H1 (cell line): Measurements from ENCODE around the gene PTPRT. TPM values are rescaled to one million over a fixed set of nuclear protein-coding genes. Genes with fewer than 3 reads are reported as not detected.

Experiments
- HDAC2 ChIP-seq, 2 experiments: fragments of 300-600 bp in 1 of 2; sonication (generic) in 1 of 2; IDR thresholded peaks; 2 replicates each; pipeline ENCODE4 v1.6.1; 2011 to 2012; ENCODE audit warnings: low read depth in 2 of 2, low read length in 2 of 2, mild to moderate bottlenecking in 2 of 2, moderate library complexity in 2 of 2, borderline replicate concordance in 1 of 2, inconsistent platforms in 1 of 2
- KDM1A ChIP-seq: fragments of 200-600, 300-600 bp; sonication (generic); IDR thresholded peaks from 2 replicates; pipeline ENCODE4 v1.7.1; 2016; ENCODE audit warnings: mild to moderate bottlenecking, low read length, borderline replicate concordance
- NANOG ChIP-seq: IDR thresholded peaks from 2 replicates; pipeline ENCODE4 v1.6.1; 2011; ENCODE audit warnings: low read length, low read depth, mild to moderate bottlenecking, inconsistent platforms; ENCODE audit not compliant: insufficient read depth, poor library complexity, severe bottlenecking
- POU5F1 ChIP-seq: IDR thresholded peaks from 2 replicates; pipeline ENCODE4 v1.6.1; 2011; ENCODE audit warnings: low read depth, mild to moderate bottlenecking, low read length, moderate library complexity
- RFX5 ChIP-seq: IDR thresholded peaks from 2 replicates; pipeline ENCODE4 v1.6.1; 2011; ENCODE audit warnings: low read depth, low read length, improper control_type of control experiment, borderline replicate concordance
- SAP30 ChIP-seq: fragments of 300-600 bp; sonication (generic); IDR thresholded peaks from 2 replicates; pipeline ENCODE4 v1.7.1; 2012; ENCODE audit warnings: low read length, moderate library complexity, mild to moderate bottlenecking, inconsistent platforms; ENCODE audit not compliant: insufficient read depth, insufficient replicate concordance
- polyA plus RNA-seq, 7 experiments: library from polyadenylated mRNA; depleted of rRNA in 3 of 7; stranded (reverse) in 5 of 7; unstranded in 2 of 7; fragments of >200 nt in 5 of 7; fragments of 200-250 nt in 2 of 7; gene quantifications; 1 replicate in 5 of 7; 2 replicates in 1 of 7; 4 replicates in 1 of 7; pipeline versions ENCODE4 v1.2.1 to v1.2.3, GENCODE V29; 2011 to 2013; ENCODE audit warnings: missing spikeins in 2 of 7, mixed read lengths in 2 of 7
- total RNA-seq: library from RNA; stranded (reverse); fragmentation: NEBNext Ultra II Directional; extraction: Animal tissue kit (Norgen Biotek cat#: 25700); gene quantifications from 2 replicates; pipeline ENCODE4 v1.2.1, GENCODE V29; 2021
- TF ChIP-seq, protein P1 (sequence below): fragments of 300-600 bp; sonication (generic); IDR thresholded peaks from 2 replicates; pipeline ENCODE4 v1.7.1; 2012; ENCODE audit warnings: low read length, moderate library complexity, mild to moderate bottlenecking, inconsistent platforms; ENCODE audit not compliant: insufficient replicate concordance
- TF ChIP-seq, protein P2 (sequence below), 3 experiments: IDR thresholded peaks; 1 replicate in 2 of 3; 2 replicates in 1 of 3; pipeline versions ENCODE4 v1.5.1 to v1.6.1; 2011; ENCODE audit warnings: low read length in 3 of 3, mild to moderate bottlenecking in 3 of 3, inconsistent platforms in 2 of 3, low read depth in 1 of 3, moderate library complexity in 1 of 3; ENCODE audit not compliant: insufficient read depth in 1 of 3; ENCODE audit errors: control extremely low read depth in 1 of 3

PTPRT gene
- total and polyA plus RNA-seq, 2 of the 8 experiments (the other 6 are each of a cell fraction or from before 2014, with no cell fraction given) = 0.33 to 1.8 TPM

DNA sequence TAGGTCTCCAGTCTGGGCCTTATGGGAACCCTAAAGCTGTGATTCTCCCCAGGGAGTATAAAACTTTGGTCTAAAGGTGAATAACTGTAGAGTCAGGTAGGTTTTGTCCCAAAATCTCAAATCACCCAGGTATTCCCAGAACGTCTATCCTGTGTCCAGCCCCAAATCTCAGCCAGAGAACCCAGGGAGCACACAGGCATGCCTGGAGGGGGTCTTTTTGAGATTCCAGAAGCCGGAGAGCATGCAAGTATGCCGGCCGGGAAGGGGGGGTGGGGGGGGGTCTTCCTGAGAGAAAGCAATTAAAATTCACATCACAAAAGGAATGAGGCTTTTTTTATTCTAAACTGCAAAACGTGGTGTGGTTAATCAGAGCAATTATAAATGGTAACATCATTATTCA lies 210.0 kb downstream of the PTPRT start (continued):
- TF ChIP-seq, protein P1, sequence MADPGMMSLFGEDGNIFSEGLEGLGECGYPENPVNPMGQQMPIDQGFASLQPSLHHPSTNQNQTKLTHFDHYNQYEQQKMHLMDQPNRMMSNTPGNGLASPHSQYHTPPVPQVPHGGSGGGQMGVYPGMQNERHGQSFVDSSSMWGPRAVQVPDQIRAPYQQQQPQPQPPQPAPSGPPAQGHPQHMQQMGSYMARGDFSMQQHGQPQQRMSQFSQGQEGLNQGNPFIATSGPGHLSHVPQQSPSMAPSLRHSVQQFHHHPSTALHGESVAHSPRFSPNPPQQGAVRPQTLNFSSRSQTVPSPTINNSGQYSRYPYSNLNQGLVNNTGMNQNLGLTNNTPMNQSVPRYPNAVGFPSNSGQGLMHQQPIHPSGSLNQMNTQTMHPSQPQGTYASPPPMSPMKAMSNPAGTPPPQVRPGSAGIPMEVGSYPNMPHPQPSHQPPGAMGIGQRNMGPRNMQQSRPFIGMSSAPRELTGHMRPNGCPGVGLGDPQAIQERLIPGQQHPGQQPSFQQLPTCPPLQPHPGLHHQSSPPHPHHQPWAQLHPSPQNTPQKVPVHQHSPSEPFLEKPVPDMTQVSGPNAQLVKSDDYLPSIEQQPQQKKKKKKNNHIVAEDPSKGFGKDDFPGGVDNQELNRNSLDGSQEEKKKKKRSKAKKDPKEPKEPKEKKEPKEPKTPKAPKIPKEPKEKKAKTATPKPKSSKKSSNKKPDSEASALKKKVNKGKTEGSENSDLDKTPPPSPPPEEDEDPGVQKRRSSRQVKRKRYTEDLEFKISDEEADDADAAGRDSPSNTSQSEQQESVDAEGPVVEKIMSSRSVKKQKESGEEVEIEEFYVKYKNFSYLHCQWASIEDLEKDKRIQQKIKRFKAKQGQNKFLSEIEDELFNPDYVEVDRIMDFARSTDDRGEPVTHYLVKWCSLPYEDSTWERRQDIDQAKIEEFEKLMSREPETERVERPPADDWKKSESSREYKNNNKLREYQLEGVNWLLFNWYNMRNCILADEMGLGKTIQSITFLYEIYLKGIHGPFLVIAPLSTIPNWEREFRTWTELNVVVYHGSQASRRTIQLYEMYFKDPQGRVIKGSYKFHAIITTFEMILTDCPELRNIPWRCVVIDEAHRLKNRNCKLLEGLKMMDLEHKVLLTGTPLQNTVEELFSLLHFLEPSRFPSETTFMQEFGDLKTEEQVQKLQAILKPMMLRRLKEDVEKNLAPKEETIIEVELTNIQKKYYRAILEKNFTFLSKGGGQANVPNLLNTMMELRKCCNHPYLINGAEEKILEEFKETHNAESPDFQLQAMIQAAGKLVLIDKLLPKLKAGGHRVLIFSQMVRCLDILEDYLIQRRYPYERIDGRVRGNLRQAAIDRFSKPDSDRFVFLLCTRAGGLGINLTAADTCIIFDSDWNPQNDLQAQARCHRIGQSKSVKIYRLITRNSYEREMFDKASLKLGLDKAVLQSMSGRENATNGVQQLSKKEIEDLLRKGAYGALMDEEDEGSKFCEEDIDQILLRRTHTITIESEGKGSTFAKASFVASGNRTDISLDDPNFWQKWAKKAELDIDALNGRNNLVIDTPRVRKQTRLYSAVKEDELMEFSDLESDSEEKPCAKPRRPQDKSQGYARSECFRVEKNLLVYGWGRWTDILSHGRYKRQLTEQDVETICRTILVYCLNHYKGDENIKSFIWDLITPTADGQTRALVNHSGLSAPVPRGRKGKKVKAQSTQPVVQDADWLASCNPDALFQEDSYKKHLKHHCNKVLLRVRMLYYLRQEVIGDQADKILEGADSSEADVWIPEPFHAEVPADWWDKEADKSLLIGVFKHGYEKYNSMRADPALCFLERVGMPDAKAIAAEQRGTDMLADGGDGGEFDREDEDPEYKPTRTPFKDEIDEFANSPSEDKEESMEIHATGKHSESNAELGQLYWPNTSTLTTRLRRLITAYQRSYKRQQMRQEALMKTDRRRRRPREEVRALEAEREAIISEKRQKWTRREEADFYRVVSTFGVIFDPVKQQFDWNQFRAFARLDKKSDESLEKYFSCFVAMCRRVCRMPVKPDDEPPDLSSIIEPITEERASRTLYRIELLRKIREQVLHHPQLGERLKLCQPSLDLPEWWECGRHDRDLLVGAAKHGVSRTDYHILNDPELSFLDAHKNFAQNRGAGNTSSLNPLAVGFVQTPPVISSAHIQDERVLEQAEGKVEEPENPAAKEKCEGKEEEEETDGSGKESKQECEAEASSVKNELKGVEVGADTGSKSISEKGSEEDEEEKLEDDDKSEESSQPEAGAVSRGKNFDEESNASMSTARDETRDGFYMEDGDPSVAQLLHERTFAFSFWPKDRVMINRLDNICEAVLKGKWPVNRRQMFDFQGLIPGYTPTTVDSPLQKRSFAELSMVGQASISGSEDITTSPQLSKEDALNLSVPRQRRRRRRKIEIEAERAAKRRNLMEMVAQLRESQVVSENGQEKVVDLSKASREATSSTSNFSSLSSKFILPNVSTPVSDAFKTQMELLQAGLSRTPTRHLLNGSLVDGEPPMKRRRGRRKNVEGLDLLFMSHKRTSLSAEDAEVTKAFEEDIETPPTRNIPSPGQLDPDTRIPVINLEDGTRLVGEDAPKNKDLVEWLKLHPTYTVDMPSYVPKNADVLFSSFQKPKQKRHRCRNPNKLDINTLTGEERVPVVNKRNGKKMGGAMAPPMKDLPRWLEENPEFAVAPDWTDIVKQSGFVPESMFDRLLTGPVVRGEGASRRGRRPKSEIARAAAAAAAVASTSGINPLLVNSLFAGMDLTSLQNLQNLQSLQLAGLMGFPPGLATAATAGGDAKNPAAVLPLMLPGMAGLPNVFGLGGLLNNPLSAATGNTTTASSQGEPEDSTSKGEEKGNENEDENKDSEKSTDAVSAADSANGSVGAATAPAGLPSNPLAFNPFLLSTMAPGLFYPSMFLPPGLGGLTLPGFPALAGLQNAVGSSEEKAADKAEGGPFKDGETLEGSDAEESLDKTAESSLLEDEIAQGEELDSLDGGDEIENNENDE = no peak
- TF ChIP-seq RFX5 (no peak), POU5F1 (no peak), NANOG (no peak), KDM1A (no peak), HDAC2 (IDR thresholded peaks at IDR 0.05; ENCODE audit: borderline replicate concordance in 1 of 2, low read depth in 2 of 2, low read length in 2 of 2) (no peak), SAP30 (no peak)
- TF ChIP-seq, protein P2, sequence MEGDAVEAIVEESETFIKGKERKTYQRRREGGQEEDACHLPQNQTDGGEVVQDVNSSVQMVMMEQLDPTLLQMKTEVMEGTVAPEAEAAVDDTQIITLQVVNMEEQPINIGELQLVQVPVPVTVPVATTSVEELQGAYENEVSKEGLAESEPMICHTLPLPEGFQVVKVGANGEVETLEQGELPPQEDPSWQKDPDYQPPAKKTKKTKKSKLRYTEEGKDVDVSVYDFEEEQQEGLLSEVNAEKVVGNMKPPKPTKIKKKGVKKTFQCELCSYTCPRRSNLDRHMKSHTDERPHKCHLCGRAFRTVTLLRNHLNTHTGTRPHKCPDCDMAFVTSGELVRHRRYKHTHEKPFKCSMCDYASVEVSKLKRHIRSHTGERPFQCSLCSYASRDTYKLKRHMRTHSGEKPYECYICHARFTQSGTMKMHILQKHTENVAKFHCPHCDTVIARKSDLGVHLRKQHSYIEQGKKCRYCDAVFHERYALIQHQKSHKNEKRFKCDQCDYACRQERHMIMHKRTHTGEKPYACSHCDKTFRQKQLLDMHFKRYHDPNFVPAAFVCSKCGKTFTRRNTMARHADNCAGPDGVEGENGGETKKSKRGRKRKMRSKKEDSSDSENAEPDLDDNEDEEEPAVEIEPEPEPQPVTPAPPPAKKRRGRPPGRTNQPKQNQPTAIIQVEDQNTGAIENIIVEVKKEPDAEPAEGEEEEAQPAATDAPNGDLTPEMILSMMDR (IDR thresholded peaks at IDR 0.05; ENCODE audit: control extremely low read depth in 1 of 3, insufficient read depth in 1 of 3, low read depth in 1 of 3, low read length in 3 of 3) = no peak
- TF ChIP-seq, all 59 proteins: peak for 0
